Loucy (cell line): ENCODE data around the gene TPTE.

Experiments used
- CTCF ChIP-seq: fragments of 200-600 bp; sonication (generic); conservative IDR thresholded peaks from 2 replicates; pipeline ENCODE4 v1.5.1; 2014; ENCODE audit warnings: mild to moderate bottlenecking, antibody characterized with exemption, low read length
- EZH2phosphoT487 ChIP-seq: fragments of 200-600 bp; IDR thresholded peaks from 2 replicates; pipeline ENCODE4 v1.6.1; 2018; ENCODE audit warnings: antibody characterized with exemption, mild to moderate bottlenecking, moderate library complexity, borderline replicate concordance

DNA sequence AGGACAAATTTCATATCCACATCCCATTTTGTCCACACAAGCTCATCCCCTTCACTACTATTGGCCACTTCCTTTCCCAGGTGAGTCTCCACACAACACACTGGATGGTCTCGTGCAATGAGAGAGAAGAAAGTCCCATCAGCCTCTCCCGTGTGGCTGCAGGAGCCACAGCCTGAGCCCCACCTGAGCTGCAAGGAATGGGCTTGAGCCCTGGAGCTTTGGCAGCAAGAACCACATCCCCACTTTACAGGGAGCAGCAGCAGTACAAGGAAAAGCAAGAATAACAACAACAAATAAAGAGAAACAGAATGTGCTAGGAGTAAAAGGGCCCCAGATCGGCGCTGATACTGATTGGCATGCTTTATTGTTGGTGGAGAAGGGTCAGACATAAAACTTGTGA, 117.7 kb downstream of the TPTE start:
- TF ChIP-seq EZH2phosphoT487 (no peak), CTCF (no peak)
